Stimulated activated CD8-positive, alpha-beta memory T cell treated with anti-CD3 and anti-CD28 coated beads, Interleukin-15, amount 100 ng/mL, for 24 hours (primary cell): ENCODE measurements around the gene KLF11.
"Not testable (repeated sequence)": the region's sequence is repeated elsewhere in the genome, so short reads cannot be mapped to it uniquely, and the experiment has no call there.

Source experiments
- DNase-seq: peaks from one replicate; pipeline ENCODE4 v3.0.0-alpha.2; 2020; ENCODE audit warnings: low read depth

KLF11 gene

DNA sequence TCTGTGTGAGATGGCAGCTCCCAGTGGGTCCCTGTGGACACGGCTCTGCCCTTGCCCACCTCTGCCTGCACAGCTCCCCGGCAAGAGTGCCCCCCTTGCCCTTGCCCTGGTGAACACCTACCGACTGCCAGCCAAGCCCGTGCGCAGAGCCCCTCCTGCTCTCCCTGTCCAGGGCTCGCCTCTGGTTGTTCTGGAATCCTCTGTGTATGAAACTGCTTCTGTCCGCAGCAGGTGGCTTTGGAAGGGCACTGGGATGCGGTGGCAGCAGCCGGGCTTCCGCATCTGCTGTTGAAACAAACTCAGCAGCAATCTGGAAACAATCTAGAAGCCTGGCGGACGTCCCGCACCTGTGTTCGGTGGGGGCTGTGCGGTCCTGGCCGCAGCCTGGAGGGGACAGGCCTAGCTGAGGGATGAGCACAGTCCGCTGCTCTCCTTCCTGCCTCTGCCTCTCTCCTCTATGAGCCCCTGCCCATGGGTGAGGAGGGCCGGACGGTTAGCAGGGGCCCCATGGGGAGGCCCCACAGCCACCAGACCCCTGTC lies 34.0 kb upstream of the KLF11 start:
- DNase-seq: no peak

DNA sequence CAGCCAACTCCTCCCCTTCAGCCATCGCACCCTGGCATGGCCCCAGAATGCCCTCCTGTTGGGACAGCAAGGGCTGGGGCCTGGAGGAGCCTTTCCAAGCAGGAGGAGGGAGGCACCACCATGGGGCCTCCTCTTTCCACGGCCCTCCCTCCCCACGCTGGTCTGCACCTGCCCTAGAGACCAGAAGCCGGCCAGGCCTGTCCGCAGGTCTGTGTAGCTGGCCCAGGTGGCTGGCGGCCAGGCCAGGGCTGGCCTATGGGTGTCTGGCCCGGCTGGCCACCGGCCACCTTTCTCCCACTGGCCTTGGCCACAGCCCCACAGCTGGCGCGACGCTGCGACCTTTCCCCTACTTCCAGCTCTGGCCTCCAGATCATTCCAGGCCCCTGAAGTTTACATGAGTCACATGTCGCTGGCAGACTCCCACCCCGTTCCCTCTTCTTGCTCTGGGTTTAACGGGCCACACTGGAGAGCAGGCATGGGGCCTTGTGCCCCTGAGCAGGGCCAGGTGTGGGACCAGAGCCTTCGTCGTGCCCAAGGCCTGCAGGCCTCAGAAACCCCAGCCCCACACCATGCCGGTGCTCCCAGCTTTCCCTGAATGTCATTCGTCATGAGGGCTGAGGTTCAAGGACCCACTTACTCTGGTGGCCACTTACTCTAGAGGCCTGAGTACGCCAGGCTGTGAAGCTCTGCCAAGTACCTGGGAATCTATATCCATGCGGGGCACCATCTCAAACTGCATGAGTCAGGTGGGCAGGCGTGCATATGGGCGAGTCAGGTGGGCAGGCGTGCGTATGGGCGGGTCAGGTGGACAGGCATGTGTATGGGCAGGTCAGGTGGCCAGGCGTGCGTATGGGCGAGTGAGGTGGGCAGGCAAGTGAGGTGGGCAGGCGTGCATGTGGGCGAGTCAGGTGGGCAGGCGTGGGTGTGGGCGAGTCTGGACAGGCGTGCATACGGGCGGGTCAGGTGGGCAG lies 33.3 kb upstream of the KLF11 start:
- no peak for DNase-seq

DNA sequence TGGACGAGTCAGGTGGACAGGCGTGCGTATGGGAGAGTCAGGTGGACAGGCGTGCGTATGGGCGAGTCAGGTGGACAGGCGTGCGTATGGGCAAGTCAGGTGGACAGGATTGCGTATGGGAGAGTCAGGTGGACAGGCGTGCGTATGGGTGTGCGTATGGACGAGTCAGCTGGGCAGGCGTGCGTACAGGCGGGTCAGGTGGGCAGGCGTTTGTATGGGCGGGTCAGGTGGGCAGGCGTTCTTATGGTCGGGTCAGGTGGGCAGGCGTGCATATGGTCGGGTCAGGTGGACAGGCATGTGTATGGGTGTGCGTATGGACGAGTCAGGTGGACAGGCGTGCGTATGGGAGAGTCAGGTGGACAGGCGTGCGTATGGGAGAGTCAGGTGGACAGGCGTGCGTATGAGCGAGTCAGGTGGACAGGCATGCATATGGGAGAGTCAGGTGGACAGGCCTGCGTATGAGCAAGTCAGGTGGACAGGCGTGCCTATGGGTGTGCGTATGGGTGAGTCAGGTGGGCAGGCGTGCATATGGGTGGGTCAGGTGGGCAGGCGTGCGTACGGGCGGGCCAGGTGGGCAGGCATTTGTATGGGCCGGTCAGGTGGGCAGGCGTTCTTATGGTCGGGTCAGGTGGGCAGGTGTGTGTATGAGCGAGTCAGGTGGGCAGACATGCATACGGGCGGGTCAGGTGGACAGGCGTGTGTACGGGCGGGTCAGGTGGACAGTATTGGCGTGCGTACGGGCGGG lies 32.3 kb upstream of the KLF11 start:
- DNase-seq: not testable (repeated sequence)

DNA sequence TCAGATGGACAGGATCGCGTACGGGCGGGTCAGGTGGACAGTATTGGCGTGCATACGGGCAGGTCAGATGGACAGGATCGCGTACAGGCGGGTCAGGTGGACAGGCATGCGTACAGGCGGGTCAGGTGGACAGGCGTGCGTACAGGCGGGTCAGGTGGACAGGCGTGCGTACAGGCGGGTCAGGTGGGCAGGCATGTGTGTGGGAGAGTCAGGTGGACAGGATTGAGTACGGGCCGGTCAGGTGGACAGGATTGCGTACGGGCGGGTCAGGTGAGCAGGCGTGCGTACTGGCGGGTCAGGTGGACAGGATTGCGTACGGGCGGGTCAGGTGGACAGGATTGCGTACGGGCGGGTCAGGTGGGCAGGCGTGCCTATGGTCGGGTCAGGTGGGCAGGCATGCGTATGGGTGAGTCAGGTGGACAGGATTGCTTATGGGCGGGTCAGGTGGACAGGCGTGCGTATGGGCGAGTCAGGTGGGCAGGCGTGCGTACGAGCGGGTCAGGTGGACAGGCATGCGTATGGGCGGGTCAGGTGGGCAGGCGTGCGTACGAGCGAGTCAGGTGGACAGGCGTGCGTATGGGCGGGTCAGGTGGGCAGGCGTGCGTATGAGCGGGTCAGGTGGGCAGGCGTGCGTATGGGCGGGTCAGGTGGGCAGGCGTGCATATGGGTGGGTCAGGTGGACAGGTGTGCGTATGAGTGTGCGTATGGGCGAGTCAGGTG lies 31.6 kb upstream of the KLF11 start:
- not testable (repeated sequence) for DNase-seq

DNA sequence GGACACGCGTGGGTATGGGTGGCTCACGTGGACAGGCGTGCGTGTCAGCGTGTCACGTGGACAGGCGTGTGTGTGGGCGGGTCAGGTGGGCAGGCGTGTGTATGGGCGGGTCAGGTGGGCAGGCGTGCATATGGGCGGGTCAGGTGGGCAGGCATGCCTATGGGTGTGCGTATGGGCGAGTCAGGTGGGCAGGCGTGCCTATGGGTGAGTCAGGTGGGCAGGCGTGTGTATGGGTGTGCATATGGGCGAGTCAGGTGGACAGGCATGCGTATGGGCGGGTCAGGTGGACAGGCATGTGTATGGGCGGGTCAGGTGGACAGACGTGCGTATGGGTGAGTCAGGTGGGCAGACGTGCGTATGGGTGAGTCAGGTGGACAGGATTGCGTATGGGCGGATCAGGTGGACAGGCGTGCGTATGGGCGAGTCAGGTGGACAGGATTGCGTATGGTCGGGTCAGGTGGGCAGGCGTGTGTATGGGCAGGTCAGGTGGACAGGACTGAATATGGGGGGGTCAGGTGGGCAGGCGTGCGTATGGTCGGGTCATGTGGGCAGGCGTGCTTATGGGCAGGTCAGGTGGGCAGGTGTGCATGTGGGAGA lies 30.9 kb upstream of the KLF11 start:
- not testable (repeated sequence) for DNase-seq

DNA sequence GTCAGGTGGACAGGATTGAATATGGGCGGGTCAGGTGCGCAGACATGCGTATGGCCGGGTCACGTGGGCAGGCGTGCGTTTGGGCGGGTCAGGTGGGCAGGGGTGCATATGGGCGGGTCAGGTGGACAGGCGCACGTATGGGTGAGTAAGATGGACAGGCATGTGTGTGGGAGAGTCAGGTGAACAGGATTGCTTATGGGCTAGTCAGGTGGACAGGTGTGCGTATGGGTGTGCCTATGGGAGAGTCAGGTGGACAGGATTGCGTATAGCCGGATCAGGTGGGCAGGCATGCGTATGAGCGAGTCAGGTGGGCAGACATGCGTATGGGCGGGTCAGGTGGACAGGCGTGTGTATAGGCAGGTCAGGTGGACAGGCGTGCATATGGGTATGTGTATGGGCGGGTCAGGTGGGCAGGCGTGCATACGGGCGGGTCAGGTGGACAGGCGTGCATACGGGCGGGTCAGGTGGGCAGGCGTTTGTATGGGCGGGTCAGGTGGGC lies 30.3 kb upstream of the KLF11 start:
- no peak for DNase-seq

DNA sequence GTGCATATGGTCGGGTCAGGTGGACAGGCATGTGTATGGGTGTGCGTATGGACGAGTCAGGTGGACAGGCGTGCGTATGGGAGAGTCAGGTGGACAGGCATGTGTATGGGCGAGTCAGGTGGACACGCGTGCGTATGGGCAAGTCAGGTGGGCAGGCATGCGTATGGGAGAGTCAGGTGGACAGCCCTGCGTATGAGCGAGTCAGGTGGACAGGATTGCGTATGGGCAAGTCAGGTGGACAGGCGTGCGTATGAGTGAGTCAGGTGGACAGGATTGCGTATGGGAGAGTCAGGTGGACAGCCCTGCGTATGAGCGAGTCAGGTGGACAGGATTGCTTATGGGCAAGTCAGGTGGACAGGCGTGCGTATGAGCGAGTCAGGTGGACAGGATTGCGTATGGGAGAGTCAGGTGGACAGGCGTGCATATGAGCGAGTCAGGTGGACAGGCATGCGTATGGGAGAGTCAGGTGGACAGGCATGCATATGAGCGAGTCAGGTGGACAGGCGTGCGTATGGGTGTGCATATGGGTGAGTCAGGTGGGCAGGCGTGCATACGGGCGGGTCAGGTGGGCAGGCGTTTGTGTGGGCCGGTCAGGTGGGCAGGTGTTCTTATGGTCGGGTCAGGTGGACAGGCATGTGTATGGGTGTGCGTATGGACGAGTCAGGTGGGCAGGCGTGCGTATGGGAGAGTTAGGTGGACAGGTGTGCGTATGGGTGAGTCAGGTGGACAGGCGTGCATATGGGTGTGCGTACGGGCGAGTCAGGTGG lies 29.5 kb upstream of the KLF11 start:
- DNase-seq: not testable (repeated sequence)

DNA sequence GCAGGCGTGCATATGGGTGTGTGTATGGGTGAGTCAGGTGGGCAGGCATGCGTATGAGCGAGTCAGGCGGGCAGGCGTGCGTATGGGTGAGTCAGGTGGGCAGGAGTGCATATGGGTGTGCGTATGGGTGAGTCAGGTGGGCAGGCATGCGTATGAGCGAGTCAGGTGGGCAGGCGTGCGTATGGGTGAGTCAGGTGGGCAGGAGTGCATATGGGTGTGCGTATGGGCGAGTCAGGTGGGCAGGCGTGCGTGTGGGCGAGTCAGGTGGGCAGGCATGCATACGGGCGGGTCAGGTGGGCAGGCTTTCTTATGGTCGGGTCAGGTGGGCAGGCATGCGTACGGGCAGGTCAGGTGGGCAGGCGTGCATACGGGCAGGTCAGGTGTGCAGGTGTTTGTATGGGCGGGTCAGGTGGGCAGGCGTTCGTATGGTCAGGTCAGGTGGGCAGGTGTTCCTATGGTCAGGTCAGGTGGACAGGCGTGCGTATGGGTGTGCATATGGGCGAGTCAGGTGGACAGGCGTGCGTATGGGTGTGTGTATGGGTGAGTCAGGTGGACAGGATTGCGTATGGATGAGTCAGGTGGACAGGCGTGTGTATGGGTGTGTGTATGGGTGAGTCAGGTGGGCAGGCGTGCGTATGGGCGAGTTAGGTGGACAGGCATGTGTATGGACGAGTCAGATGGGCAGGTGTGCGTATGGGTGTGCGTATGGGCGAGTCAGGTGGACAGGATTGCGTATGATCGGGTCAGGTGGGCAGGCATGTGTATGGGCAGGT lies 28.7 kb upstream of the KLF11 start:
- DNase-seq: no peak

DNA sequence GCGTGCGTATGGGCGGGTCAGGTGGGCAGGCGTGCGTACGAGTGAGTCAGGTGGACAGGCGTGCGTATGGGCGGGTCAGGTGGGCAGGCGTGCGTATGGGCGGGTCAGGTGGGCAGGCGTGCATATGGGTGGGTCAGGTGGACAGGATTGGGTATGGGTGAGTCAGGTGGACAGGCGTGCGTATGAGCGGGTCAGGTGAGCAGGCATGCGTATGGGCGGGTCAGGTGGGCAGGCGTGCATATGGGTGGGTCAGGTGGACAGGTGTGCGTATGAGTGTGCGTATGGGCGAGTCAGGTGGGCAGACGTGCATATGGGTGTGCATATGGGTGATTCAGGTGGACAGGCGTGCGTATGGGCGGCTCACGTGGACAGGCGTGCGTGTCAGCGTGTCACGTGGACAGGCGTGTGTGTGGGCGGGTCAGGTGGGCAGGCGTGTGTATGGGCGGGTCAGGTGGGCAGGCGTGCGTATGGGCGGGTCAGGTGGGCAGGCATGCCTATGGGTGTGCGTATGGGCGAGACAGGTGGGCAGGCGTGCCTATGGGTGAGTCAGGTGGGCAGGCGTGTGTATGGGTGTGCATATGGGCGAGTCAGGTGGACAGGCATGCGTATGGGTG lies 27.9 kb upstream of the KLF11 start:
- not testable (repeated sequence) for DNase-seq

DNA sequence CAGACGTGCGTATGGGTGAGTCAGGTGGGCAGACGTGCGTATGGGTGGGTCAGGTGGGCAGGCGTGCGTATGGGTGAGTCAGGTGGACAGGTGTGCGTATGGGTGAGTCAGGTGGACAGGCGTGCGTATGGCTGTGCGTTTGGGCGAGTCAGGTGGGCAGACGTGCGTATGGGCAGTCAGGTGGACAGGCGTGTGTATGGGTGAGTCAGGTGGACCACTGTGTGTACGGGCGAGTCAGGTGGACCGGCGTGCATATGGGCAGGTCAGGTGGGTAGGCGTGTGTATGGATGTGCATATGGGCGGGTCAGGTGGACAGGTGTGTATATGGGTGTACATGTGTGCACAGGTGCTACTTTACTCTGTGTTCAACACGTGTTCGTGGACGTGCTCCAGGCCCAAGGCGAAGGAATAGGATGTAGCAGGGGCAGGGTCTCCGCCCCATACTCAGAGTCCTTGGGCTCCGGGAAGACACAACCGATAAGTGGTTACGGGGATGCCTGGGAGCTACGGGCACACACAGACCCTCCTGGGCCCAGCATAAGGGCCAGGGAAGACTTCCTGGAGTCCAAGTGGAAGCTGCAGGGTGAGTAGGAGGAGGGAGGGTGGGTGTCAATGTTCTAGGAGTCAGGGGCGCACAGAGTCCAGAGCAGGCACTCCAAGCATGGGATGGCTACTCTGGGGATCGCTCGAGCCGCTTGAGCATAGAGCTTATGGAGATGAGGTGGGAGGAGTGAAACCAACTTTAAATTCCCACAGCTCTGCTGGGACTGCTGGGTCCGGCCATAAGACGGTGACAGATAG lies 27.1 kb upstream of the KLF11 start:
- DNase-seq: no peak

DNA sequence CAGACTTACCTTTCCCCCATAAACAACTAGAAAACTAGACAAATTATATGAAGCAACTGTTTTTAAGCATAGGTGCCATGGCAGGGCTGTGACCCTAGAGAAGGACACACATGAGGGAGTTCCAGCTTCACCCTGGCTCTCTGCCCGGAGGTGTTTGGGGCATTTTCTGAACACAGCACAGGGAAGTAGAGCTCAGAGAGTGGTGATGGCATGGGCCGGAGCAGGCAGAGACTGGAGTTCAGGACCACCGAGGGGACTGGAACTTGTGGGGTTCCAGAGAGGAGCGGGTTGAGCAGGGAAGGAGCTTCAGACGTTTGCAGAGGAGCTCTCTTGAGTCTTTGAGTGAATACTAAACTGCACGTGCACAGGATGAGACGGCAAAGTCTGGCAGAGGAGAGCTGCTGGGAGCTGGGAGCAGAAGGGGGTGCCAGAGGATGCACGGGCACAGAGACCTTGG lies 26.5 kb upstream of the KLF11 start:
- no peak for DNase-seq

DNA sequence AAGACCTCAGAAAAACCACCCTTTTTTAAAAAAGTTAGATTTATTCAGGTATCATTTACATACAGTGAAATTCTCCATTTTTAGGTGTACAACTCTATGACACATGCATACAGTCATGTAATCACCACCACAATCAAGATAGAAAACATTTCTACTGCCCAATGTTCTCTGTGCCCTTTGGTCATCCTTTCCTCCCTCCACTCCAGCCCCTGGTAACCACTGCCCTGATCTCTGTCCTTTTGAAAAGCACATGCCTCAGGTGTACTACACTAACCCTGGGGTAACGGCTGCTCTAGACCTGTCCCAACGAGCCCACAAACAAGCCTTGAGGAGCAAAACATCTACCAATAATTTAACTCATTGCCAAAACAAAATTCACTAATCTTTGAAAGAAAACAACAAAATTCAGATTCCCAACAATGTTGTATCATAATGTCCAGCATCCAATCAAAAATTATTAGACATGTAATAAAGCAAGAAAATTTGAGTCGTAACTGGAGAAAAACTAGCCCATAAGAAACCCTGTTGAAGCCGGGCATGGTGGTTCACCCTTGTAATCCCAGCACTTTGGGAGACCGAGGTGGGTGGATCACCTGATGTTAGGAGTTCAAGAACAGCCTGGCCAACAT lies 25.9 kb upstream of the KLF11 start:
- no peak for DNase-seq

DNA sequence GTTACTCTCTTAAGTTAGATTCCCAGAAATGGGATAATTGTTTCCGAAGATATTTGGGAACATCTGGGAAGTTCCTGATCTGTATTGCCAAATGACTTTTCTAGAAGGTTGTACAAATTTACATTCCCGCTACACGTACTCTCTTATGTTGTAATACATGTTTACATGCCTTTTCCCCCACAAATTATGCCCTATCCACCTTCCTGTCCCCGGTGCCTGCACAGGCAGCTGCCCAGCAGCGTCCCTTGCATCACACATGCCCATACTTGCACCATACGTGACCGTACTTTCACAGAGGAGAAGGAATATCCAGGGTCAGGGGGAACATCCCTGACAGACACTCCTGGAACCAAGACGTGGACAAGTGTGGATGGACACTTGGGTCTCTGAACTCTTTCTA lies 24.2 kb upstream of the KLF11 start:
- DNase-seq: no peak

DNA sequence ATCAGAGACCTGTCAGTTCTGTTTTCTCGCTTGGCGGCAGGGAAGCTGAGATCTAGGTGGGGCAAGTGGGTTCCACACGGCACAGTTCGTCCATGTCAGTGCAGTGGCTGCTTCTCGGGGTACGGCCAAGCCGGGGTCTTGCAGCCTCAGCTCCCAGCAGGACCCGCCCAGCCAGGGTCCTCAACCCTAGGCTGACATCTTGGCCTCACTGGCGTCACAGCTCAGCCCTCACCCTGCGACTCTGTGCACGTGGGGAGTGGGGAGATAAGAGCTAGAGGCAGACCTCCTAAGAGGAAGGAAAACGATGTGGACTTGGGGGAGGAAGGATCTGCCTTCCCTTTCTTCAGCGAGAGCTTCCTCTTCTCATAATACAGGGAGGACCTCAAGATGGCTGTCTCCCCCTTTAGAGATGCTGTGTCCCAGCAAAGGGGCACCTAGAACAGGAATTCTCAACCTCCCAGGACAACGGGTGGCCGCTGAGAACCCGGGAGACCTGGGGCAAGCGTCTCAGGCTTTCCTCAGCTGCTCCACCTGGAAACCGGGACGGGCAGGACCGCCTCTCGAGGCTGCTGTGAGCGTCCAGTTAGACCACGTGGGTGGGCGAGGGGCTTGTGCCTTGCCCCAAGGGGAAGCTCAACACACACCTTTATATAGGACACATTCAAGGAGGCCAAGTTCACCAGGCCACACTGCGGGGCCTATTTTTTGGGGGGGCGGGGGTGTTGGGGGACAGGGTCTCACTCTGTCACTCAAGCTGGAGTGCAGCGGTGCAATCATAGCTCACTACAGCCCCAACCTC lies 23.5 kb upstream of the KLF11 start:
- no peak for DNase-seq

DNA sequence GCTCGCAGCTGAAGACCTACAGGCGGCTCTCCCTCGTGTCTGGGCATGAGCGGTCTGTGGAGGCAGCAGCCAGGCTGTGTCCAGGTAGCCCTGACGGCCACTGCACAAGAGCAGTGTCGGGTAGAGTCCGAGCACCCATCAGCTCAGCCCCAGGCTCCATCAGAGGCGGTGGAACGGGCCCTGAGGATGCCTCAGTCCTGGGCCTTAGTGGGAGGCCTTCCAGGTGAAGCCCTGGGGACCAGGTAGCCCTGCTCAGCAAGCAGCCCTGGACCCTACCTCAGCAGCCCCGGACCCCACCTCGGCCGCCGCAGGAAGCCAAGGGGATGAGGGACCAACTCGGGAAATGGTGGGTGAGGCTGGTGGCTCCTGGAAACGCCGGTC lies 21.3 kb upstream of the KLF11 start:
- no peak for DNase-seq

DNA sequence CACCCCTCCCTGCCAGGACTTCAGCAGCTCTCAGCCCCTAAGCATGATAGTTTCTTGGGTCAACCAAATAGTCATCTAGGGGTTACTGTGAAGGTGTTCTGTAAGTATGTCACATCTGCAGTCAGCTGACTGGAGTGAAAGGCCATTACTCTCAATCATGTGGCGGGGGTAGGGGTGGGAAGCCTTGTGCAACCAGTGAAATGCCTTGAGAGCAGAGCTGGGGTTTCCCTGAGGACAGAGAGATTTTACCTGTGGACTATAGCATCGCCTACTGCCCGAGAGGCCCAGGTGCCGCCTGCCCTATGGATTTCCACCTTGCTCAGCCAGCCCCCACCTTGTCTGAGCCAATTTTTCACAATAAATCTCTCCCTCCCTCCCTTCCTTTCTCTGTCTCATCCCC lies 20.9 kb upstream of the KLF11 start:
- DNase-seq: no peak

DNA sequence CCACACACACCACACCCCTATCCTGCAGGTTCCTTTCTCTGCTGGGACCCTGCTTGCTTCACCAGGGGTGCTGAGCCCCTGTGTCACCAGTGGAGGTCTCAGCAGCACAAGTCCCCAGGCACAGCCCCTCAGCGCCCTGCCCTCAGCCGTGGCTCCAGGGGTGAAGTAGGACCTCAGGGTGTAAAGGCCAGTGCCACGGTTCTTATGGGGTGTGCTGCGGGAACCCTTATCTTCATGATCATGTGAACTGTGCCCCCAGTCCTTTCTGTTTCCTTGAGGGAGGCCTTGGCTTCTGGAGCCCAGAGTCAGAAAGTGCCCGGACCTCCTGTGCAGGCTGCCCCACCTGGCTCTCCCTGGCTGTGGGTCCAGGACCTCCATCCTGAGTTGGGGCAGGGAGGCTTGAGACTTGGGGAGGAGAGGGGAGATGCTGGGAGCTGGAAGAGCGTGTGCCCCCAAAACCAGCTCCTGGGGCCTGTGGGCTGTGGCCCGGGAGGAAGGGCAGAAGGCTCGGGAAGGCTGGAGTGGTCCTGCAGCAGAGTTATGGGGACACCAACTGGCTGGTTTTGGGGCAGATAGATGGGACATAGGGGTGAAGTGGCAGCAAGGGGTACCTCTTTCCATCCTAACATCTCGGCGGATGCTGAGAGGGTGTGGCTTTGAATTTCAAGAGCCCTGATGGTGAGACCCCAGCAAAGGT lies 20.2 kb upstream of the KLF11 start:
- DNase-seq: no peak
